AG04449 (cell line): ENCODE measurements around the gene UBASH3A.

Source experiments
- CTCF ChIA-PET: fragments of 350-600 bp; formaldehyde crosslinking; extraction: SDS; loops from one replicate; lab custom pipeline; 2021; ENCODE audit warnings: antibody characterized with exemption; lab: Yijun Ruan, JAX
- POLR2A ChIA-PET: fragments of 400-600, 350-600 bp; formaldehyde crosslinking; extraction: SDS; loops from one replicate; lab custom pipeline; 2020; ENCODE audit warnings: antibody characterized with exemption, inconsistent platforms; lab: Yijun Ruan, JAX
- DNase-seq: peaks from one replicate; pipeline ENCODE4 v3.0.0-alpha.2; 2010; ENCODE audit warnings: low read depth, low spot score
- H3K4me3 ChIP-seq: 2 replicates; pipeline ENCODE4 v1.5.1; 2011; ENCODE audit warnings: low read depth, mild to moderate bottlenecking, control low read depth, low read length
- CTCF ChIP-seq: IDR thresholded peaks from one replicate; pipeline ENCODE4 v1.5.1; 2011; ENCODE audit warnings: mild to moderate bottlenecking, moderate library complexity, low read length, control low read depth, inconsistent platforms; ENCODE audit not compliant: insufficient read depth; ENCODE audit errors: missing control alignments

UBASH3A gene

GRCh38 chr21:42484966-42485365 is 81.3 kb downstream of the UBASH3A start:
- H3K4me3 ChIP-seq: no peak overlapping the region
- no peak for DNase-seq
- ChIA-PET CTCF (interaction anchor here (0.9 kb wide), 1 partner anchor 263 kb away, joined by 3 read pairs; no protein-coding TSS in a partner anchor), POLR2A (no interaction called here)
- no peak for TF ChIP-seq CTCF

GRCh38 chr21:42486072-42486471 is 82.4 kb downstream of the UBASH3A start:
- no peak for DNase-seq
- POLR2A ChIA-PET: no interaction called here
- no peak for TF ChIP-seq CTCF
- CTCF ChIA-PET: interaction anchor here (0.9 kb wide), 1 partner anchor 264 kb away, joined by 3 read pairs; no protein-coding TSS in a partner anchor
- no peak overlapping the region for H3K4me3 ChIP-seq

- ChIA-PET POLR2A (no interaction called here), CTCF (no interaction called here)
- no peak for TF ChIP-seq CTCF
- H3K4me3 ChIP-seq: no peak overlapping the region
- DNase-seq: no peak
Measured at GRCh38 chr21:42486531-42486930, 82.8 kb downstream of the UBASH3A start.

GRCh38 chr21:42489006-42489563 is 85.4 kb downstream of the UBASH3A start:
- H3K4me3 ChIP-seq: no peak overlapping the region
- POLR2A ChIA-PET: no interaction called here
- CTCF ChIA-PET: no interaction called here
- DNase-seq: no peak
- no peak for TF ChIP-seq CTCF

GRCh38 chr21:42489991-42490390 is 86.3 kb downstream of the UBASH3A start:
- ChIA-PET POLR2A (no interaction called here), CTCF (no interaction called here)
- H3K4me3 ChIP-seq: no peak overlapping the region
- TF ChIP-seq CTCF: no peak
- DNase-seq: no peak

- H3K4me3 ChIP-seq: no peak overlapping the region
- ChIA-PET POLR2A (no interaction called here), CTCF (no interaction called here)
- no peak for DNase-seq
- no peak for TF ChIP-seq CTCF
Measured at GRCh38 chr21:42490720-42491119, 87.0 kb downstream of the UBASH3A start.
